Measurements from ENCODE around the gene PRAF2. TPM values are rescaled to one million over a fixed set of nuclear protein-coding genes. Genes with fewer than 3 reads are reported as not detected.

The PRAF2 gene
- total and polyA plus RNA-seq, 4 donors = 5.6 to 40.8 (median 36.9) TPM

- no peaks in the 10 kb centered on the region for H3K4me1 ChIP-seq (ENCODE audit: control insufficient read depth in 5 of 5, insufficient read depth in 5 of 5, low read length in 5 of 5)
- no peak for ATAC-seq (ENCODE audit: insufficient read depth, low FRiP score)
- H3K9ac ChIP-seq (ENCODE audit: insufficient read depth in 1 of 2, low read length in 2 of 2) = no peak overlapping the region
- 53 to 68% methylated on average over 3 to 10 of the region's 10 CpGs for WGBS, 2 donors
- TF ChIP-seq CTCF (IDR thresholded peaks at IDR 0.05; ENCODE audit: control extremely low read depth, extremely low read depth) = no peak
- no peaks in the 10 kb centered on the region for H3K36me3 ChIP-seq (ENCODE audit: control insufficient read depth in 4 of 4, insufficient read depth in 4 of 4, low read length in 4 of 4)
- H3K27me3 ChIP-seq (ENCODE audit: control insufficient read depth in 3 of 3, insufficient read depth in 3 of 3, low read length in 2 of 3) = no peaks in the 10 kb centered on the region
- peak in 1 of 3 donors; percentile 17 for DNase-seq
- H3K27ac ChIP-seq (ENCODE audit: low read depth in 1 of 2, low read length in 1 of 2) = peak overlapping the region in 1 of 2 donors; percentile 2
- H3K4me3 ChIP-seq = no peak overlapping the region
- H3K9me3 ChIP-seq (ENCODE audit: control insufficient read depth in 4 of 4, insufficient read depth in 3 of 4, low read length in 3 of 4) = peaks cover 0 to 6% (median 1%) of the 10 kb centered on the region in 4 donors
Measured at GRCh38 chrX:49059681-49060085, 14.1 kb downstream of the PRAF2 start.

GRCh38 chrX:49059201-49059600, 14.6 kb downstream of the PRAF2 start:
- H3K36me3 ChIP-seq (ENCODE audit: control insufficient read depth in 4 of 4, insufficient read depth in 4 of 4, low read length in 4 of 4) = no peaks in the 10 kb centered on the region
- peak overlapping the region; percentile 5 for H3K4me3 ChIP-seq
- H3K9me3 ChIP-seq (ENCODE audit: control insufficient read depth in 4 of 4, insufficient read depth in 3 of 4, low read length in 3 of 4) = peaks cover 0 to 4% (median 1%) of the 10 kb centered on the region in 4 donors
- WGBS, 2 donors = 45 to 64% methylated on average over 2 to 6 of the region's 6 CpGs
- H3K27ac ChIP-seq (ENCODE audit: low read depth in 1 of 2, low read length in 1 of 2) = peak overlapping the region in 1 of 2 donors; percentile 84
- no peak for ATAC-seq (ENCODE audit: insufficient read depth, low FRiP score)
- no peaks in the 10 kb centered on the region for H3K27me3 ChIP-seq (ENCODE audit: control insufficient read depth in 3 of 3, insufficient read depth in 3 of 3, low read length in 2 of 3)
- no peak for TF ChIP-seq CTCF (IDR thresholded peaks at IDR 0.05; ENCODE audit: control extremely low read depth, extremely low read depth)
- DNase-seq = peak in 1 of 3 donors; percentile 11
- no peaks in the 10 kb centered on the region for H3K4me1 ChIP-seq (ENCODE audit: control insufficient read depth in 5 of 5, insufficient read depth in 5 of 5, low read length in 5 of 5)
- H3K9ac ChIP-seq (ENCODE audit: insufficient read depth in 1 of 2, low read length in 2 of 2) = peak overlapping the region in 1 of 2 donors; percentile 55

- H3K9ac ChIP-seq (ENCODE audit: insufficient read depth in 1 of 2, low read length in 2 of 2) = peak within 1 kb of the TSS in 1 of 2 donors; percentile 55
- ATAC-seq (ENCODE audit: insufficient read depth, low FRiP score) = peak; percentile 51
- WGBS, 2 donors = 55 to 71% methylated on average over 5 of the region's 5 CpGs
Measured at GRCh38 chrX:49058794-49059193, 15.0 kb downstream of the PRAF2 start, which contains the start of gene CCDC120. Gene CCDC120 (plus strand): TSS chrX:49058999. CDS start chrX:49062042, 3,043 bp downstream.

More at GRCh38 chrX:49058794-49059193, 15.0 kb downstream of the PRAF2 start, which contains the start of gene CCDC120:
- peak within 1 kb of the TSS in 1 of 2 donors; percentile 84 for H3K27ac ChIP-seq (ENCODE audit: low read depth in 1 of 2, low read length in 1 of 2)
- no peak for TF ChIP-seq CTCF (IDR thresholded peaks at IDR 0.05; ENCODE audit: control extremely low read depth, extremely low read depth)
- peak within 1 kb of the TSS; percentile 5 for H3K4me3 ChIP-seq
- peak in 1 of 3 donors; percentile 13 for DNase-seq
- peaks cover 0 to 8% (median 1%) of the 10 kb centered on the region in 4 donors for H3K9me3 ChIP-seq (ENCODE audit: control insufficient read depth in 4 of 4, insufficient read depth in 3 of 4, low read length in 3 of 4)
- H3K4me1 ChIP-seq (ENCODE audit: control insufficient read depth in 5 of 5, insufficient read depth in 5 of 5, low read length in 5 of 5) = no peaks in the 10 kb centered on the region
- H3K36me3 ChIP-seq (ENCODE audit: control insufficient read depth in 4 of 4, insufficient read depth in 4 of 4, low read length in 4 of 4) = no peaks in the 10 kb centered on the region
- H3K27me3 ChIP-seq (ENCODE audit: control insufficient read depth in 3 of 3, insufficient read depth in 3 of 3, low read length in 2 of 3) = no peaks in the 10 kb centered on the region
